ENCODE measurements around the gene GLIPR1L2.

DNA sequence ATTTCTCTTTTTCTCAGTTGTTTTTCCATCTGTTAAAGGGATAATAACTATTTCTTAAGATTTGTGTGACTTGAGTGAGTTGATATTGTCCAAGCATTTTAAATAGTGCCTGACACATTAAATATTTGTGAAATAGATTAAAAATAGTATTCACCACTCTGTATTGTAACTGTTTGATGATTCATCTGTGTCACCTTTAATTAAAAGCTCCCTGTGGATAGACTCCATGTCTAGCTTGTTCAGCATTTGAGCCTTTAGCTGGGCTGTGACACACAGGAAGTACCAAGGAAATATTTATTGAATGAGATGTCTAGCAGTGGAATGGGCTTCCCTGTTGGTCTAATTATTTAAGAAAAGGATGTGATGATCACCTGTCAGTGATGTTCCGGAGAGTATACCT lies 1.8 kb upstream of the GLIPR1L2 start:
- TF ChIP-seq, protein P1, sequence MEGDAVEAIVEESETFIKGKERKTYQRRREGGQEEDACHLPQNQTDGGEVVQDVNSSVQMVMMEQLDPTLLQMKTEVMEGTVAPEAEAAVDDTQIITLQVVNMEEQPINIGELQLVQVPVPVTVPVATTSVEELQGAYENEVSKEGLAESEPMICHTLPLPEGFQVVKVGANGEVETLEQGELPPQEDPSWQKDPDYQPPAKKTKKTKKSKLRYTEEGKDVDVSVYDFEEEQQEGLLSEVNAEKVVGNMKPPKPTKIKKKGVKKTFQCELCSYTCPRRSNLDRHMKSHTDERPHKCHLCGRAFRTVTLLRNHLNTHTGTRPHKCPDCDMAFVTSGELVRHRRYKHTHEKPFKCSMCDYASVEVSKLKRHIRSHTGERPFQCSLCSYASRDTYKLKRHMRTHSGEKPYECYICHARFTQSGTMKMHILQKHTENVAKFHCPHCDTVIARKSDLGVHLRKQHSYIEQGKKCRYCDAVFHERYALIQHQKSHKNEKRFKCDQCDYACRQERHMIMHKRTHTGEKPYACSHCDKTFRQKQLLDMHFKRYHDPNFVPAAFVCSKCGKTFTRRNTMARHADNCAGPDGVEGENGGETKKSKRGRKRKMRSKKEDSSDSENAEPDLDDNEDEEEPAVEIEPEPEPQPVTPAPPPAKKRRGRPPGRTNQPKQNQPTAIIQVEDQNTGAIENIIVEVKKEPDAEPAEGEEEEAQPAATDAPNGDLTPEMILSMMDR (IDR thresholded peaks at IDR 0.05): no peak
- TF ChIP-seq EP300 (IDR thresholded peaks at IDR 0.05): no peak

Data from tibial nerve (tissue), 4 donors.